Amygdala (tissue), 56 donors: ENCODE measurements around the gene RGS5.

ENCODE experiments used
- DNase-seq, 56 donors: peaks; one replicate each; lab custom pipeline; 2025; lab: John Stamatoyannopoulos, UW

Gene RGS5

DNA sequence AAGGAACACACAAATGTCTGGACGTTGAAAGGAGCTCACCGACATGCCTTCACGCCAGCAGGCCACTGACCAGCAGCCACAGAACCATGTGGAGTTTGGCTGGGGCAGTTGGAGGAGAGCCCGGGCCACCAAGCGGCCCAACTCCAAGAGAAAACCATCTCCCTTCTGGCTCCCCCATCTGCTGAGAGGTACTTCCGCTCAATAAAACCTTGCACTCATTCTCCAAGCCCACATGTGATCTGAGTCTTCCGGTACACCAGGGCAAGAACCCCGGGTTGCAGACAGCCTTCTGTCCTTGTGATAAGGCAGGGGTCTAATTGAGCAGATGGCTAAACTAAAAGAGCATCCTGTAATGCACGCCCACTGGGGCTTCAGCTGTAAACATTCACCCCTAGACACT is 109.1 kb downstream of the RGS5 start:
- DNase-seq = no peak

DNA sequence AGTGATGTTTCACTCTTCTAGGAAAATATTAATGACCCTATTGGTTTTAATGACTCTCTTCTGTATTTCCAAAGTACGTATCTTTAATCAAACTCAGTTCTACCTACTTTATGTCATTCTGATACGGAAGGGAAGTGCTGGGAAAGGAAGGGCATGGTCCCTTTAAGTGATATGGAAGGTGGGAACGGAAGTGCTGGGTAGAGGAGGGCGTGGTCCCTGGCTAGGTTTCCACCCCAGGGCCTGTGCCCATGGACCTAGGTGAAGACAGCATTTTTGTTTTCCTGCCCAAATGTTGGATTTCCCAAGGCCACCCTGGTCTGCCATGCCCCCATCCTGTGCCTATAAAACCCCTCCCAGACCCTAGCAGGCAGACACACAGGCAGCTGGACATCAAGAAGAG is 109.5 kb downstream of the RGS5 start:
- no peak for DNase-seq
